Measurements from ENCODE around the gene EZH2. TPM values are rescaled to one million over a fixed set of nuclear protein-coding genes. Genes with fewer than 3 reads are reported as not detected.

EZH2 gene
- total RNA-seq, 1 experiment from 2014 or later = 35.4 TPM

DNA sequence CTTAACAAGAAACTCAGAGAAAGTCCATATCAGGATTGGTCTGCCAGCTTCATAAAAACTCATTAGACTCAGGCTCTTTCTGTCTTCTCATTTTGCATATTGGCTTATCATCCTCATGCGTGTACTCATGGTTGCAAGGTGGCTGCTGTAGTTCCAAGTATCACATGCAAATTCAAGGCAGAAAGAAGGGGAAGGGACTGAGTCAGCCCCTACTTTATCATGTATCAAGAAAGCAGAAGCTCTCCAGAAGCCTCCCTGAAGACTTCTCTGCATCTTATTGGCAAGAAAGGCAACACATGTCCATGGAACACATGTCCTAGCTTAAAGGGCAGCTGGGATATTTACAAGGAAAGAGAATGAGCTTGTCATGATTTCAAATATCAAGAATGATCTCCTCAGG, 19.4 kb upstream of the EZH2 start:
- Mint-ChIP-seq H3K27me3 (ENCODE audit: low read depth) (no peaks in the 10 kb centered on the region; the same call in 1 of the 2 replicates), H3K36me3 (no peaks in the 10 kb centered on the region), H3K27ac (no peak overlapping the region), H3K9me3 (no peaks in the 10 kb centered on the region), H3K4me1 (peaks cover 21% of the 10 kb centered on the region), H3K4me3 (no peak overlapping the region)
- CTCF ChIA-PET = no interaction called here
- TF ChIP-seq ETV6 (CRISPR knock-in tag; IDR thresholded peaks at IDR 0.05) (no peak), SMAD4 (CRISPR knock-in tag; IDR thresholded peaks at IDR 0.05) (no peak)
- no peak for ATAC-seq
- POLR2A ChIA-PET = no interaction called here
- no peak for DNase-seq (ENCODE audit: low spot score)

DNA sequence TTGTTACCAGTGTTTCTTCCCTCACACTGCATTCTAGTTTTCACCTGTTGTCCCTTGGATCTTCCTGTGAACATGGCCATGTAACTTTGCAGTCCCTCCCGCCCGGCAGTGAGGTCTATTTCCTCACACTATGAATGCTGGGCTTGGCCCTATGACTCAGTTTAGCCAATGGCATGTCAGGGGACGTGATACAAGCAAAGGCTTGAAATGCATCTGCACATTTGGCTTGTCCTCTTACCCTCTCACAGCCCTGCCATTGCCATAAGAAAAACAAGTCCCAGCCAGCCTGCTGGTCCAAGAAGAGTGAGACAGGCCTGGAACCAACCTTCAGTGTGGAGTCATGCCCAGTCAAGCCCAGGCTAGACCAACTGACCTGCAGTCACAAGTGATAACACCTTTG, 17.1 kb upstream of the EZH2 start:
- H3K27me3 Mint-ChIP-seq (ENCODE audit: low read depth) = no peaks in the 10 kb centered on the region
- H3K4me1 Mint-ChIP-seq = peaks cover 15% of the 10 kb centered on the region
- H3K9me3 Mint-ChIP-seq = no peaks in the 10 kb centered on the region
- H3K27ac Mint-ChIP-seq = no peak overlapping the region
- DNase-seq (ENCODE audit: low spot score) (no peak), ATAC-seq (no peak)
- no peak overlapping the region for H3K4me3 Mint-ChIP-seq
- H3K36me3 Mint-ChIP-seq = no peaks in the 10 kb centered on the region
- ChIA-PET CTCF (interaction anchor here (1.0 kb wide), 1 partner anchor 45 kb away, joined by 3 read pairs; no protein-coding TSS in a partner anchor), POLR2A (no interaction called here)
- TF ChIP-seq ZNF671 (CRISPR knock-in tag; IDR thresholded peaks at IDR 0.05) (no peak), JAZF1 (CRISPR knock-in tag; IDR thresholded peaks at IDR 0.05) (no peak), ZNF263 (CRISPR knock-in tag; IDR thresholded peaks at IDR 0.05; ENCODE audit: low read depth) (no peak), CREM (CRISPR knock-in tag; IDR thresholded peaks at IDR 0.05) (no peak), ZBTB21 (CRISPR knock-in tag; IDR thresholded peaks at IDR 0.05; ENCODE audit: borderline replicate concordance) (no peak)
- TF ChIP-seq, protein P1, sequence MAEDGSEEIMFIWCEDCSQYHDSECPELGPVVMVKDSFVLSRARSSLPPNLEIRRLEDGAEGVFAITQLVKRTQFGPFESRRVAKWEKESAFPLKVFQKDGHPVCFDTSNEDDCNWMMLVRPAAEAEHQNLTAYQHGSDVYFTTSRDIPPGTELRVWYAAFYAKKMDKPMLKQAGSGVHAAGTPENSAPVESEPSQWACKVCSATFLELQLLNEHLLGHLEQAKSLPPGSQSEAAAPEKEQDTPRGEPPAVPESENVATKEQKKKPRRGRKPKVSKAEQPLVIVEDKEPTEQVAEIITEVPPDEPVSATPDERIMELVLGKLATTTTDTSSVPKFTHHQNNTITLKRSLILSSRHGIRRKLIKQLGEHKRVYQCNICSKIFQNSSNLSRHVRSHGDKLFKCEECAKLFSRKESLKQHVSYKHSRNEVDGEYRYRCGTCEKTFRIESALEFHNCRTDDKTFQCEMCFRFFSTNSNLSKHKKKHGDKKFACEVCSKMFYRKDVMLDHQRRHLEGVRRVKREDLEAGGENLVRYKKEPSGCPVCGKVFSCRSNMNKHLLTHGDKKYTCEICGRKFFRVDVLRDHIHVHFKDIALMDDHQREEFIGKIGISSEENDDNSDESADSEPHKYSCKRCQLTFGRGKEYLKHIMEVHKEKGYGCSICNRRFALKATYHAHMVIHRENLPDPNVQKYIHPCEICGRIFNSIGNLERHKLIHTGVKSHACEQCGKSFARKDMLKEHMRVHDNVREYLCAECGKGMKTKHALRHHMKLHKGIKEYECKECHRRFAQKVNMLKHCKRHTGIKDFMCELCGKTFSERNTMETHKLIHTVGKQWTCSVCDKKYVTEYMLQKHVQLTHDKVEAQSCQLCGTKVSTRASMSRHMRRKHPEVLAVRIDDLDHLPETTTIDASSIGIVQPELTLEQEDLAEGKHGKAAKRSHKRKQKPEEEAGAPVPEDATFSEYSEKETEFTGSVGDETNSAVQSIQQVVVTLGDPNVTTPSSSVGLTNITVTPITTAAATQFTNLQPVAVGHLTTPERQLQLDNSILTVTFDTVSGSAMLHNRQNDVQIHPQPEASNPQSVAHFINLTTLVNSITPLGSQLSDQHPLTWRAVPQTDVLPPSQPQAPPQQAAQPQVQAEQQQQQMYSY (CRISPR knock-in tag; IDR thresholded peaks at IDR 0.05) = no peak
- TF ChIP-seq, protein P2, sequence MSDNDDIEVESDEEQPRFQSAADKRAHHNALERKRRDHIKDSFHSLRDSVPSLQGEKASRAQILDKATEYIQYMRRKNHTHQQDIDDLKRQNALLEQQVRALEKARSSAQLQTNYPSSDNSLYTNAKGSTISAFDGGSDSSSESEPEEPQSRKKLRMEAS (CRISPR knock-in tag; IDR thresholded peaks at IDR 0.05) = no peak

DNA sequence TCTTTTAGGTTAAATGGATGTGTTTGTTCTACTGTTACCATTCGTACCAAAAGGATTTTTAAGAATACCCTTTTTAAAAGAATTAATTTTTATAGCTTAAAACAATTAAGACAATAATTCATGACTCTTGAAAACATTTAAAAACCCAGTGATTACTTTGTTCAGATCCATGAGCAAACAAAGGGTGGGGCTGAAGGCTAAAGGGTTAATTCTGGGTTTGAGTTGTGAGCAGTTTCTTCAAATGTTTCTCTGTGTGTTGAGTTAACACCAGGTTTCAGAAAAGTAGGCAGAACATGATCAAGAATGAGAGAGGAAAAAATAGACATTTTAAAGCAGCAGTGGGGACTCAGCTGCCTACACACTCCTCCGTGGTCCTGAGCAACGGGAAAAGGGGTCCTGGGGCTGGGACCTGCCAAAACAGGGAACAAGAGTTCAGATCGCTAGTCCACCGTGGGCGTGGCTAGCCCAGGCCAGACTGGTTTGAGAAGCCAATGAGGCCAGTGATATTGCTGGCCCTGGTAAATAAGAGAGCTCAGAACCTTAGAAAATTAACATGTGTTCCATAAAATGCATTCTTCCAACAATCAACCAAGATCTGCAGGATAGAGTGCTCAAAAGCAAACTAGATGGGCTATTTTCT, 14.9 kb upstream of the EZH2 start:
- Mint-ChIP-seq H3K27me3 (ENCODE audit: low read depth) (no peaks in the 10 kb centered on the region), H3K4me3 (peak overlapping the region; percentile 8), H3K36me3 (no peaks in the 10 kb centered on the region), H3K4me1 (peaks cover 4% of the 10 kb centered on the region; the same call in 1 of the 2 replicates), H3K9me3 (no peaks in the 10 kb centered on the region), H3K27ac (no peak overlapping the region)
- DNase-seq (ENCODE audit: low spot score) = peak; percentile 42
- TF ChIP-seq ZNF416 (CRISPR knock-in tag; IDR thresholded peaks at IDR 0.05) (no peak), JAZF1 (CRISPR knock-in tag; IDR thresholded peaks at IDR 0.05) (no peak)
- peak; percentile 84 for ATAC-seq
- ChIA-PET POLR2A (no interaction called here), CTCF (no interaction called here)

DNA sequence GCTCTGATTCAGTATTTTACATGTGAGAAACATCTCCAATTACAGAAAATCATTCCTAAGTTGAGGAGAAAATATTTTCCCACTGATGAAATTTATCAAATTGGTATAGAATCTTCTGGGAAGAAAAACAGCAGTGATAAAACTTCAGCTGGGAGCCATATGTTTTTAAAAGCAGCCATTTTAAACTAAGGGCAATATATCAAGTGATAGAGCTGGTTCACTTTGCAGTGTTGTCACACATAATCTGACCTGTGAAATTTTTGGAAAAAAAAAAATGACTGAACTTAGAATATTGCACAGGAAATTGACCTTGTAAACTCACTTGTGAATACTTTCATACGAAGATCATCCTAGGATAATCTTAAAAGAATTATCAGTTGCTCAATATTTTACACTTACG, 10.5 kb upstream of the EZH2 start:
- no peaks in the 10 kb centered on the region for H3K27me3 Mint-ChIP-seq (ENCODE audit: low read depth)
- no peaks in the 10 kb centered on the region for H3K36me3 Mint-ChIP-seq
- DNase-seq (ENCODE audit: low spot score) = no peak
- H3K4me1 Mint-ChIP-seq = peaks cover 4% of the 10 kb centered on the region; the same call in 1 of the 2 replicates
- H3K27ac Mint-ChIP-seq = no peak overlapping the region
- ChIA-PET POLR2A (interaction anchor here (1.1 kb wide), 1 partner anchor 21 kb away, joined by 5 read pairs; no protein-coding TSS in a partner anchor), CTCF (no interaction called here)
- no peak overlapping the region for H3K4me3 Mint-ChIP-seq
- no peaks in the 10 kb centered on the region for H3K9me3 Mint-ChIP-seq
- no peak for ATAC-seq
- TF ChIP-seq, protein P3, sequence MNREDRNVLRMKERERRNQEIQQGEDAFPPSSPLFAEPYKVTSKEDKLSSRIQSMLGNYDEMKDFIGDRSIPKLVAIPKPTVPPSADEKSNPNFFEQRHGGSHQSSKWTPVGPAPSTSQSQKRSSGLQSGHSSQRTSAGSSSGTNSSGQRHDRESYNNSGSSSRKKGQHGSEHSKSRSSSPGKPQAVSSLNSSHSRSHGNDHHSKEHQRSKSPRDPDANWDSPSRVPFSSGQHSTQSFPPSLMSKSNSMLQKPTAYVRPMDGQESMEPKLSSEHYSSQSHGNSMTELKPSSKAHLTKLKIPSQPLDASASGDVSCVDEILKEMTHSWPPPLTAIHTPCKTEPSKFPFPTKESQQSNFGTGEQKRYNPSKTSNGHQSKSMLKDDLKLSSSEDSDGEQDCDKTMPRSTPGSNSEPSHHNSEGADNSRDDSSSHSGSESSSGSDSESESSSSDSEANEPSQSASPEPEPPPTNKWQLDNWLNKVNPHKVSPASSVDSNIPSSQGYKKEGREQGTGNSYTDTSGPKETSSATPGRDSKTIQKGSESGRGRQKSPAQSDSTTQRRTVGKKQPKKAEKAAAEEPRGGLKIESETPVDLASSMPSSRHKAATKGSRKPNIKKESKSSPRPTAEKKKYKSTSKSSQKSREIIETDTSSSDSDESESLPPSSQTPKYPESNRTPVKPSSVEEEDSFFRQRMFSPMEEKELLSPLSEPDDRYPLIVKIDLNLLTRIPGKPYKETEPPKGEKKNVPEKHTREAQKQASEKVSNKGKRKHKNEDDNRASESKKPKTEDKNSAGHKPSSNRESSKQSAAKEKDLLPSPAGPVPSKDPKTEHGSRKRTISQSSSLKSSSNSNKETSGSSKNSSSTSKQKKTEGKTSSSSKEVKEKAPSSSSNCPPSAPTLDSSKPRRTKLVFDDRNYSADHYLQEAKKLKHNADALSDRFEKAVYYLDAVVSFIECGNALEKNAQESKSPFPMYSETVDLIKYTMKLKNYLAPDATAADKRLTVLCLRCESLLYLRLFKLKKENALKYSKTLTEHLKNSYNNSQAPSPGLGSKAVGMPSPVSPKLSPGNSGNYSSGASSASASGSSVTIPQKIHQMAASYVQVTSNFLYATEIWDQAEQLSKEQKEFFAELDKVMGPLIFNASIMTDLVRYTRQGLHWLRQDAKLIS (CRISPR knock-in tag; IDR thresholded peaks at IDR 0.05; ENCODE audit: borderline replicate concordance) = no peak
- TF ChIP-seq, protein P4, sequence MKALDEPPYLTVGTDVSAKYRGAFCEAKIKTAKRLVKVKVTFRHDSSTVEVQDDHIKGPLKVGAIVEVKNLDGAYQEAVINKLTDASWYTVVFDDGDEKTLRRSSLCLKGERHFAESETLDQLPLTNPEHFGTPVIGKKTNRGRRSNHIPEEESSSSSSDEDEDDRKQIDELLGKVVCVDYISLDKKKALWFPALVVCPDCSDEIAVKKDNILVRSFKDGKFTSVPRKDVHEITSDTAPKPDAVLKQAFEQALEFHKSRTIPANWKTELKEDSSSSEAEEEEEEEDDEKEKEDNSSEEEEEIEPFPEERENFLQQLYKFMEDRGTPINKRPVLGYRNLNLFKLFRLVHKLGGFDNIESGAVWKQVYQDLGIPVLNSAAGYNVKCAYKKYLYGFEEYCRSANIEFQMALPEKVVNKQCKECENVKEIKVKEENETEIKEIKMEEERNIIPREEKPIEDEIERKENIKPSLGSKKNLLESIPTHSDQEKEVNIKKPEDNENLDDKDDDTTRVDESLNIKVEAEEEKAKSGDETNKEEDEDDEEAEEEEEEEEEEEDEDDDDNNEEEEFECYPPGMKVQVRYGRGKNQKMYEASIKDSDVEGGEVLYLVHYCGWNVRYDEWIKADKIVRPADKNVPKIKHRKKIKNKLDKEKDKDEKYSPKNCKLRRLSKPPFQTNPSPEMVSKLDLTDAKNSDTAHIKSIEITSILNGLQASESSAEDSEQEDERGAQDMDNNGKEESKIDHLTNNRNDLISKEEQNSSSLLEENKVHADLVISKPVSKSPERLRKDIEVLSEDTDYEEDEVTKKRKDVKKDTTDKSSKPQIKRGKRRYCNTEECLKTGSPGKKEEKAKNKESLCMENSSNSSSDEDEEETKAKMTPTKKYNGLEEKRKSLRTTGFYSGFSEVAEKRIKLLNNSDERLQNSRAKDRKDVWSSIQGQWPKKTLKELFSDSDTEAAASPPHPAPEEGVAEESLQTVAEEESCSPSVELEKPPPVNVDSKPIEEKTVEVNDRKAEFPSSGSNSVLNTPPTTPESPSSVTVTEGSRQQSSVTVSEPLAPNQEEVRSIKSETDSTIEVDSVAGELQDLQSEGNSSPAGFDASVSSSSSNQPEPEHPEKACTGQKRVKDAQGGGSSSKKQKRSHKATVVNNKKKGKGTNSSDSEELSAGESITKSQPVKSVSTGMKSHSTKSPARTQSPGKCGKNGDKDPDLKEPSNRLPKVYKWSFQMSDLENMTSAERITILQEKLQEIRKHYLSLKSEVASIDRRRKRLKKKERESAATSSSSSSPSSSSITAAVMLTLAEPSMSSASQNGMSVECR (CRISPR knock-in tag; IDR thresholded peaks at IDR 0.05; ENCODE audit: borderline replicate concordance) = no peak
- no peak for TF ChIP-seq ZNF219 (CRISPR knock-in tag; IDR thresholded peaks at IDR 0.05; ENCODE audit: borderline replicate concordance)
- no peak for TF ChIP-seq FOXK1 (CRISPR knock-in tag; IDR thresholded peaks at IDR 0.05)
- no peak for TF ChIP-seq RELA (CRISPR knock-in tag; IDR thresholded peaks at IDR 0.05; ENCODE audit: borderline replicate concordance)
- TF ChIP-seq IRF2 (CRISPR knock-in tag; IDR thresholded peaks at IDR 0.05; ENCODE audit: borderline replicate concordance, low read depth) = no peak
- TF ChIP-seq NR3C1 (CRISPR knock-in tag; conservative IDR thresholded peaks at IDR 0.05; ENCODE audit: low read depth) = no peak
